ENCODE data around the gene PCLAF.
"Not testable (repeated sequence)": the region's sequence is repeated elsewhere in the genome, so short reads cannot be mapped to it uniquely, and the experiment has no call there.

The PCLAF gene

GRCh38 chr15:64355944-64356709 is 25.1 kb downstream of the PCLAF start, which contains the start of gene CSNK1G1:
TSS of gene CSNK1G1 (minus strand) at chr15:64356173. CDS start at chr15:64300499, 55,674 bp downstream.
- DNase-seq (ENCODE audit: extremely low read depth, low read depth): peak; percentile 95
- peak; percentile 46 for TF ChIP-seq CTCF (IDR thresholded peaks at IDR 0.05; ENCODE audit: low read depth, low read length)

- DNase-seq (ENCODE audit: extremely low read depth, low read depth): no peak
- TF ChIP-seq CTCF (IDR thresholded peaks at IDR 0.05; ENCODE audit: low read depth, low read length): no peak
These were observed 25.8 kb downstream of the PCLAF start for GRCh38 chr15:64355348-64355943.

GRCh38 chr15:64354688-64355344 is 26.4 kb downstream of the PCLAF start:
- DNase-seq (ENCODE audit: extremely low read depth, low read depth): no peak
- TF ChIP-seq CTCF (IDR thresholded peaks at IDR 0.05; ENCODE audit: low read depth, low read length): no peak

GRCh38 chr15:64351265-64351664 is 30.0 kb downstream of the PCLAF start:
- no peak for DNase-seq (ENCODE audit: extremely low read depth, low read depth)
- no peak for TF ChIP-seq CTCF (IDR thresholded peaks at IDR 0.05; ENCODE audit: low read depth, low read length)

GRCh38 chr15:64349375-64349774 is 31.9 kb downstream of the PCLAF start:
- no peak for TF ChIP-seq CTCF (IDR thresholded peaks at IDR 0.05; ENCODE audit: low read depth, low read length)
- no peak for DNase-seq (ENCODE audit: extremely low read depth, low read depth)

GRCh38 chr15:64348455-64348854 is 32.8 kb downstream of the PCLAF start:
- no peak for DNase-seq (ENCODE audit: extremely low read depth, low read depth)
- TF ChIP-seq CTCF (IDR thresholded peaks at IDR 0.05; ENCODE audit: low read depth, low read length): no peak

- DNase-seq (ENCODE audit: extremely low read depth, low read depth): not testable (repeated sequence)
These were observed 35.0 kb downstream of the PCLAF start for GRCh38 chr15:64346242-64346641.
